CD4-positive, alpha-beta T cell treated with Interleukin-6 for 4 hours (primary cell): ENCODE results near the gene OTUD3.
"Not testable (repeated sequence)": the region's sequence is repeated elsewhere in the genome, so short reads cannot be mapped to it uniquely, and the experiment has no call there.

Experiments
- DNase-seq: peaks from one replicate; pipeline ENCODE4 v3.0.0-alpha.2; 2020; ENCODE audit warnings: mixed read lengths

The OTUD3 gene

GRCh38 chr1:19920132-19920710, 38.0 kb downstream of the OTUD3 start:
- no peak for DNase-seq

DNA sequence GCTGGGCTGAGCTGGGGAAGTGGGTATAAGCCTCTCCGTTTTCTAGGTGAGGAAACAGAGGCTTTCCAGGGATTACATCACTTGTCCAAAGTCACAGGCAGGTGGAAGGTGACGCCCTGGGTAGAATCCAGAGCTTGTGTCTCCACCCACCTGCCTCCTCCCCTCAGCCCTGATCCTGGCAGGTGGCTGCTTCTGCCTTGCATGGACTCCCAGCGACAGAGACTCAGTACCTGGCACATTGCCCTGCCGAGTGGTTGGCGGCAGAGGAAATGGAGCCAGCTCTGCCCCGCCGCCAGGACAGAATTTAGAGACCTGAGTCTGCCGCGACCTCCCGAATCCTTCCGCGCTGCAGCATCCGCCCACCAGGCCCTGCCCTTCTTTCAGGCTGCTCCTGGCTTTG, 39.1 kb downstream of the OTUD3 start:
- no peak for DNase-seq

GRCh38 chr1:19922015-19922688, 40.0 kb downstream of the OTUD3 start:
- no peak for DNase-seq

DNA sequence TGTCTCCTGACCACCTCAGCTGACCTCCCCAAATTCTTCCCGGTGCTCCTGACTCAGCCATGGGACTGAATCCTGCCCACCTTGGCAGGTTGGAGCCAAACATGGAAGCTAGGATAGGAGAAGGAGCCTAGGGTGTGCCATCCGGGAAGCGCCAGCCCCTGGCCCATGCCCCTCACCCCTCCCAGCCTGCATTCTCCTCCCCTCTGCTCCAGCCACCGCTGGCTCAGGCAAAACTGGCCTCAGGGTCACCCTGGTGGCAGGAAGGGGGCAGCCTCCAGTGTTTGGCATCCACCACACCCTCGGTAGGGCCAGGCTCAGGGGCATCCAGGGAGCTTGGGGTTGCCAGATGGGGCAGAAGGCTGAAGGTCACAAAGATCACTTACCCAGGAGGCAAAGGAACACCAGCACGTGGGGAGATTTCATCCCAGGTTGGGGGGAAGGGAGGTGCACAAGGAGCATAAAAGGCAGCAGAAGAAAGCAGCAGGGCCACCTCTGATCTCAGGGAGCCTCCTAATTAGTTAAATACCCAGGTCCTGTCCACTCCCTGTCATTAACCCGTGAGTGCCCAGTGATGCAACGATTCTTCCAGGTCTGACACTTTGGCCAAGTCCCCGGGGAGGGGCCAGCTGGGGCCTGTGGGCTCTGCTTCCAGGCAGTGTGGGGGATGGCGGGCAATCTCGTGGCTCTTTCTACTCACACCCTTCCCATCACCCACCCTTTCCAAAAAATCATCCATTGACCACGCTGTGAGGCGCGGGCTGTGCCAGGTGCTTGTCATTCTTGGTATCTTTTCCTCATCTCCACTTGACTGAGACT, 41.1 kb downstream of the OTUD3 start, which contains the start of gene PLA2G2E:
TSS of gene PLA2G2E (minus strand) at position 481 of the 816 bp plus-strand sequence. CDS start at position 423, 58 bp downstream.
- no peak for DNase-seq

- DNase-seq: no peak
Observed at GRCh38 chr1:19923953-19924346, 41.8 kb downstream of the OTUD3 start.

DNA sequence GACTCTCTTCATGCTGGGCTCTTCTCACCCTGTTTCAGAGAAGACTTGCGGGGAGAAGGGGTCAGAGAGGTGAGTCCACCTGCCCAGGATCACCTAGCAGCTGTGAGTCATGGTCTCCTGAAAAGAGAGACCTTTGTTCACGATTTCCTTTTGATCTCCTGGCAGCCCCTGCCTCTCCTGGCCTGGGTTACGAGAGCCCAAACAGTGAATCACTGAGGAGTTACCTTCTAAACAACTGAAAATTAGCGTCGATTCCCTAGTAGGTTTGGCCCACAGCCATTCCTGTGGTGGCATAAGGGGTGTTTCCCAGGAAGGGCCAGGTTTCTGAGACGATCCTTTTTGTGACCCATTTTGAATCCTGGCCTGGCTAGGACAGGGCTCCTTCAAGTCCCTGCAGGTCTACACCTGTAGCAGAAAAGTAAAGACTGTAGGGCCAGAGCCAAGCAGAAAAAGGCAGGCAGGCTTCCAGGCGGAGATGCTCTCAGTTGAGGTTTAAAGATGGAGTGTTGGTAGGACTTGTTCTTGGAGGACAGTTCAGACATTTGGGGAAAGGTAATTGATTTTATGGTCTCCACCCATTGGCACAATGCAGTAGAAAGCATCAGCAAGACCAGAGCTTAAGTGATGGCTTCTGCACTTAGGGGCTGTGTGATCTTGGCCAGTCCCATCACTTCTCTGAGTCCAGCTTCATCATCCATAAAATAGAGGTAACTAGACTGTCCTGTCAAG, 43.3 kb downstream of the OTUD3 start:
- no peak for DNase-seq

DNA sequence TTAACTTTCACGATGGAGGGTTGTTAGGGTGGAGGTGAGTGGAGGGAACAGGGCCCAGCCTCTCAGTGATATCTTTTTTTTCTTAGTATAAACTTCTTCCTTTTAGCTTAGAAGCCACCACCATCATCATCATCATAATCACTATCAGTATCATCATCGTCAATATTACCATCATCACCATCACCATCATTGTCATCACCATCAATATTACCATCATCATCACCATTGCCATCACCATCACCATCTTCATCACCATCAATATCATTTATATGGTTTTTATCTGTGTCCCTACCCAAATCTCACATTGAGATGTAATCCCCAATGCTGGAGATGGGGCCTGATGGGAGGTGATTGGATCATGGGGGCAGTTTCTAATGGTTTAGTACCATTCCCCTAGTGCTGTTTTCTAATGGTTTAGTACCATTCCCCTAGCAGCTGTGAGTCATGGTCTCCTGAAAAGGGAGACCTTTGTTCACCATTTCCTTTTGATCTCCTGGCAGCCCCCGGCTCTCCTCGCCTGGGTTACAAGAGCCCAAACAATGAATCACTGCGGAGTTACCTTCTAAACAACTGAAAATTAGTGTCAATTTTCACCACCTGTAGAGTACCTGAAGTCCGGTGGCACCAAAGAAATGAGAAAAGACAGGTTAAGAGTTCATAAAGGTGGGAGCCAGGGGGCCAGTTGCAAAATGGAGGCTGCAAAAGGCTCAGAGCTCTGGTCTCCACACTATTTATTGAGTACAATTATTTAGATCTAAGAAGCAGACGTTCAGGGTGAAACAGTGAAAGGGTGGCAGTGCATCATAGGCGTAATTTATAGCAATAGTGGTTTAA, 44.3 kb downstream of the OTUD3 start:
- DNase-seq: no peak

GRCh38 chr1:19927130-19927421, 44.9 kb downstream of the OTUD3 start:
- not testable (repeated sequence) for DNase-seq

GRCh38 chr1:19932866-19933265, 50.7 kb downstream of the OTUD3 start:
- no peak for DNase-seq

- no peak for DNase-seq
Observed at GRCh38 chr1:19934336-19934735, 52.1 kb downstream of the OTUD3 start.

DNA sequence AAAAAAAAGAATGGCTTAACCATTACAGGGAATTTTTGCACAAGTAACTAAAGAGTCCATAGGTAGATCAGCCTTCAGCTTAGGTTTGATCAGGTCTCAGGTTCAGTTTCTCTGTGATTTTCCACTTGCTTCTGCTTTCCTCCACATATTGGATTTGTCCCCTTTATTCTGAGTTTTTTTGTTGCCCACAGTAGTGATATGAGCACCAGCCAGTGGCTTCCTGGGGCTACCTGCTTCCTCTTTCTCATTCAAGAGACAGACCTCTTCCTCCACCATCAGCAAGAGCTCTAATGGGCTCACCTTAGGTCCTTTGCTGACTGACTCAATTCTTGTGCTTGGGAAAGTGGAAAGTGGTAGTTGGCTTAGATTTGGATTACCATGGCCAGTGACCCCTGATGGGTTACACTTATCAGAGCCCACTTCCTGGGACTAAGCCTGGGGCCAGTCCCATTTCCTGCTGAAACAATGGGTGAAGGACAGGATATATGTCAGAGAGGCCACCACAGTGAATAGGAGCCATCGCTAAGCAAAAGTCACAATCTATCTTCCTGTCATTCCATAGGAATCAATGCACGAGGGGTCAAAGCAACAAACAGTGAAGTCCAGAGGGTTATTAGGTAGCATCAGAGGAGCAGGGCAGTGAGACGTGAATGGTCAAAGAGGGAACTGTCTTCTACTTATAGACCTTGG, 54.0 kb downstream of the OTUD3 start:
- no peak for DNase-seq

GRCh38 chr1:19938472-19938871, 56.3 kb downstream of the OTUD3 start:
- no peak for DNase-seq

DNA sequence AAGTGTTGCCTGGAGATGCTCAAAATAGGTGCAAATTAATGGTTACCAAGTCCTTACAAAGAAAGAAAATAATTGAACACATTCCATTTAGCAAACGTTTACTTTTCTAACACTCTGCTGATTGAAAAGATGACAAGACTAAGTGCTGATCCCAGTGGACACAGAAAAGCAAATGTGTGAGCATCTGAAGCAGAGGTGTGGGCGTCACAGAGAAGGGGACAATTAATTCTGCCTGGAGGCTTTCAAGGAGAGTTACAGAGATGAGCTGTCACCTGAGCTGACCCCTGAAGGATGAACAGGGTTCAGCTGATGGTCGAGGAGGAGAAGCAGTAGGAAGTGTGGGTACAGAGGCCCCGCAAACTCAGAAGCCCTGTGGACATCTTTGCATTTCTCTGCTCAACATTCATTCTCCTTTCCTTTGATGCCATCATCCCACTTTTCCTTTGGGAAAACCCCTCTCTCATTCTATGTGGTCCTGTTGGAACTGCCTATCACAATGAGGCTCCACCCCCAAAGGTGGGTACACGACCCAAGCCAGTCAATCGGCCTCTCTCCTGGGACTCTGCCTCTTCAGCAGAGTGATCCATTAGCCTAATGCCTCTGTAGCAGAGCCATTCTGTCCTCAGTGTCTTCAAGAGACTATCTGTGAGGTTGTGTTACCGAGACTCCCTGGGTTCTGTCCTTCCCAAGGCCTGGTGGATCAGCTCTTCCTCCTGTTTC, 58.5 kb downstream of the OTUD3 start:
- DNase-seq: no peak

GRCh38 chr1:19941206-19941568, 59.0 kb downstream of the OTUD3 start:
- DNase-seq: no peak

- DNase-seq: no peak
Observed at GRCh38 chr1:19942088-19942487, 59.9 kb downstream of the OTUD3 start.

DNA sequence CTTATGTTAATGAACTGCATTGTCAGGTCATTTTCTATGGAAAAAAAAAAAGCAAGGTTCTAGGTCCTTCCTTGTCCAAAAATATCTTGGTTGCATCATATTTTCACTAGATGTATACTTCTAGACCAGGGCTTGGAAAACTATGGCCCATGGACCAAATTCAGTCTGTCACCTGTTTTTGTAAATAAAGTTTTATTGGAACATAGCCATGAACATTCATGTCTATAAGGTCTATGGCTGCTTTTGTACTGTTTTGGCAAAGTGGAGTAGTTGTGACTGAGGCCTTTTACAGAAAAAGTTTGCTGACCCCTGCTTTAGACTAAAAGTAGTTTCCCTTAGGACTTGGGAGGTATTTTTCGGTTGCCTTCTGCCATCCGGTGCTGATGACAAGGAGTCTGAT, 60.5 kb downstream of the OTUD3 start:
- DNase-seq: no peak

DNA sequence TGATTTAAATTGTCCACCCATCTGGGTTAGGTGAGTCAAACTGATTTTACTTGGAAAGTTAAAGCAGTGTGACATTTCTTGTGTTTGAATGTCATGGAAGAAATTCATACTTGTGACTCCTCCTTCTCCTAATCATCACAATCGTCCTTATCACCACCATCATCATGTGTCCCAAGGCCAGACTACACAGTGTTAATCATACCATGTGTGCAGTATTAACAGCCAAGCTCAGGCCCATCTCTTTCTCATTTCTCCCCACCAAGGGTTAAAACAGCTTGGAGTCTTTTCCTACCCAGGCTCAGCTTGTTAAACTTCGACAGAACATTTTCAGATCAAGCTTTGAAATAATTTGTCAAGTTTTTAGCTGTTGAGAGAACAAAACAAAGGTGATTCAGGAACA, 63.7 kb downstream of the OTUD3 start:
- DNase-seq: no peak

DNA sequence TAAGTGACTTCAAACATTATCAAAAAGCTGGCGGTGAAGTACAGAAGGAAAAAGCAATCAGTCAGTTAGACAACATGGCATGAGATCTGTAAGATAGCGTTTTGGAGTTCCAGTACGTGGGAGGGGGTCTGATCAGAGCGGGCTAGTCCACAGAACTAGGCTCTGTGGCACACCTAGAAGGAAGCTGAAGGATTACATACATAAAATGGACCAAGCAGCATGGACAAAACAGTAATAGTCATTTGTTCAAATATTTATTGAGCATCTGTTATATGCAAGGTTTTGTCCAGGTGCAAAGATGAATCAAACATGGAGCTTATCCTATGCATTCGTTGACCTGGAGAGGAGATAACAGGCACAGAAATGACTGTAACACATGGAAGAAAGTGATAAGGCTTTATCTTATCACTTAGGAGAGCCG, 64.1 kb downstream of the OTUD3 start:
- DNase-seq: no peak

DNA sequence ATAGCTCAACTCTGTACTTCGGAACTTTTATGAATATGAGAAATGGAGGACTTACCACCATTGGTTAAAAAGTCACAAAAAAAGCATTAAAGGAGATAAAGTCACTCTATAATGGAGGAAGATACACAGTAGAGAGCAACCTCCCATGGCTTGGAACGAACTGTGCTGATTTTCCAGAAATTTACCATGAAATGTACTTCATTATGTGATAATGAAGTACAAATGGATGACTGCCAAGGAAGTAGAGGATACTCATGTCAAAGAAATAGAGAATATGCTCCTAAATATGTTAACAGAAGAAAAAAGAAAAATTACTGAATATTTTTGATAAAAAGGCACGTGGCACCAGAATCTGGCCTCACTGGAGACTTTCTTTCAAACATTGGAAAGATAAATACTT, 64.8 kb downstream of the OTUD3 start:
- DNase-seq: no peak

DNA sequence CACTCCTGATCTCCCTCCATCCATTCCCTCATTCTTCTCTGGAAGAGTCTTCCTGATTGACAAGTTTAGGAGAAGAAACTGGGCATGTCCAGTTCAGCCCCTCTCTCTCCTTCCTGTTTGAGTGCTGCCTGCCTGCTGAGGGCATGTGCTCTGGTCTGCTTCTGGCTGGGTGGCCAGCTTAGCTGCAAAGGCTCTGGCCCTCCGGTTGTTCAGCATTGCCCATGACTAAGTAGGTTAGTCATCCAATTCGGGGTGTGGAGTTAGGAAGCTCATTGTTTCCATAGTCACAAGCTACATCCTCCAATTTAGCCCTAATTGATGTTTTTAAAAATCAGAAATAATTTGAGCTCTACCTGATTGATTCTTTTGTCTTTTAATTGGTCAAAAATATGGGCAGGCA, 66.8 kb downstream of the OTUD3 start:
- no peak for DNase-seq

DNA sequence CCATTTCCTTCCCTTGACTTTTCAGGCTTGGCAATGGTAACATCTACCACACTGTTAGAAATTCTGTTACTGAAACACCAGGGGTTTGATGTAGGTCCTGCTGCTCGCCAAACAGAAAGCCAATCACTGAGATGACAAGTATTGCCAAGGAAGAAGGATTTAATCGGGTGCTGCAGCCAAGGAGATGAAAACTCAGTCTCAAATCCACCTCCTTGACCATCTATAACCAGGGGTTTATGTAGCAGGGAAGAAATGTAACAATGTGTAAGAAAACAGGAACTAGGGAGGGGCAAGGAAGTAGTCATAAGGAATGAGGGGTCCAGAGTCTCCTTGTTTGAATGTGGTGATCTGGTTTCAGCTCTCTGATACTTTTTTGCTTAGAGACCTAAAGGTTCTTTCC, 71.9 kb downstream of the OTUD3 start:
- DNase-seq: no peak
